Fibroblast of villous mesenchyme (primary cell): Measurements from ENCODE around the gene VDAC1. TPM values are rescaled to one million over a fixed set of nuclear protein-coding genes. Genes with fewer than 3 reads are reported as not detected.
"Not testable (repeated sequence)": the region's sequence is repeated elsewhere in the genome, so short reads cannot be mapped to it uniquely, and the experiment has no call there.

ENCODE experiments used
- DNase-seq: peaks from one replicate; pipeline ENCODE4 v3.0.0-alpha.2; 2010; ENCODE audit warnings: low read depth
- H3K4me3 ChIP-seq: 2 replicates; pipeline ENCODE4 v1.5.1; 2011; ENCODE audit warnings: low read depth, mild to moderate bottlenecking, low read length
- CTCF ChIP-seq: IDR thresholded peaks from 2 replicates; pipeline ENCODE4 v1.5.1; 2012; ENCODE audit warnings: low read depth, mild to moderate bottlenecking, low read length; ENCODE audit not compliant: insufficient read depth
- total RNA-seq: library from RNA; depleted of rRNA; stranded (reverse); fragments of >200 nt; gene quantifications from 2 replicates; pipeline ENCODE4 v1.2.3, GENCODE V29; 2012

The VDAC1 gene
- total RNA-seq, 1 donor: 350 TPM

- TF ChIP-seq CTCF: no peak
- H3K4me3 ChIP-seq: no peak overlapping the region
- DNase-seq: no peak
Measured at GRCh38 chr5:133959643-133960042, 45.1 kb downstream of the VDAC1 start.

- DNase-seq: no peak
- no peak overlapping the region for H3K4me3 ChIP-seq
- TF ChIP-seq CTCF: no peak
Measured at GRCh38 chr5:133957591-133957990, 47.2 kb downstream of the VDAC1 start.

GRCh38 chr5:133957080-133957479, 47.7 kb downstream of the VDAC1 start:
- TF ChIP-seq CTCF: no peak
- H3K4me3 ChIP-seq: no peak overlapping the region
- no peak for DNase-seq

GRCh38 chr5:133956196-133956595, 48.6 kb downstream of the VDAC1 start:
- not testable (repeated sequence) for DNase-seq, H3K4me3 ChIP-seq

GRCh38 chr5:133953568-133954145, 51.1 kb downstream of the VDAC1 start:
- TF ChIP-seq CTCF: no peak
- no peak for DNase-seq
- no peak overlapping the region for H3K4me3 ChIP-seq

GRCh38 chr5:133952729-133953567, 51.8 kb downstream of the VDAC1 start:
- DNase-seq: peak; percentile 97
- no peak for TF ChIP-seq CTCF
- no peak overlapping the region for H3K4me3 ChIP-seq

GRCh38 chr5:133950821-133951612, 53.8 kb downstream of the VDAC1 start:
- no peak overlapping the region for H3K4me3 ChIP-seq
- DNase-seq: peak; percentile 79
- no peak for TF ChIP-seq CTCF
